K562 (cell line): ENCODE results near the gene BLM. TPM values are rescaled to one million over a fixed set of nuclear protein-coding genes. Genes with fewer than 3 reads are reported as not detected.

Source experiments
- BACH1 ChIP-seq: fragments of 200-800 bp; sonication (Bioruptor generic); IDR thresholded peaks from 2 replicates; pipeline ENCODE4 v1.6.1; 2016; ENCODE audit warnings: missing genetic modification characterization, missing compliant biosample characterization
- CAMTA2 ChIP-seq: fragments of 250-450 bp; sonication (Bioruptor Pico); conservative IDR thresholded peaks from 2 replicates; pipeline ENCODE4 v1.5.1; 2022
- ETS2 ChIP-seq: IDR thresholded peaks from 2 replicates; pipeline ENCODE4 v1.6.1; 2016; ENCODE audit warnings: borderline replicate concordance, missing genetic modification characterization, mild to moderate bottlenecking, moderate library complexity, missing compliant biosample characterization; ENCODE audit not compliant: poor library complexity, severe bottlenecking
- GTF2F1 ChIP-seq: IDR thresholded peaks from 2 replicates; pipeline ENCODE4 v1.6.1; 2011; ENCODE audit warnings: low read depth, low read length, improper control_type of control experiment
- KLF13 ChIP-seq: fragments of 450-650 bp; IDR thresholded peaks from 2 replicates; pipeline ENCODE4 v1.6.1; 2016; ENCODE audit warnings: missing genetic modification characterization, low read depth, mild to moderate bottlenecking, missing compliant biosample characterization, moderate library complexity, borderline replicate concordance
- PCBP1 ChIP-seq: fragments of 200-400 bp; formaldehyde crosslinking; IDR thresholded peaks from 2 replicates; pipeline ENCODE4 v1.6.1; 2018; ENCODE audit warnings: mild to moderate bottlenecking, low read depth, low read length; ENCODE audit not compliant: poor library complexity, severe bottlenecking
- PHB ChIP-seq: fragments of 250-450 bp; sonication (Bioruptor Pico); IDR thresholded peaks from 2 replicates; pipeline ENCODE4 v1.5.0; 2021
- POLR2B ChIP-seq: fragments of 450-650 bp; IDR thresholded peaks from 2 replicates; pipeline ENCODE4 v1.6.1; 2018; ENCODE audit warnings: low read depth; ENCODE audit not compliant: partially characterized antibody
- RFX5 ChIP-seq: IDR thresholded peaks from 2 replicates; pipeline ENCODE4 v1.6.1; 2011; ENCODE audit warnings: low read depth, mild to moderate bottlenecking, improper control_type of control experiment, low read length
- SMAD3 ChIP-seq: fragments of 450-650 bp; formaldehyde crosslinking; conservative IDR thresholded peaks from 2 replicates; pipeline ENCODE4 v1.4.0; 2020; ENCODE audit warnings: mild to moderate bottlenecking
- TOE1 ChIP-seq, 2 experiments: fragments of 450-650 bp in 1 of 2; sonication (generic) in 1 of 2; formaldehyde crosslinking in 1 of 2; IDR thresholded peaks; 2 replicates each; pipeline versions ENCODE4 v1.7.1 to v1.8.0; 2016 to 2022; ENCODE audit warnings: borderline replicate concordance in 2 of 2, mild to moderate bottlenecking in 2 of 2, antibody characterized with exemption in 1 of 2, inconsistent platforms in 1 of 2, low read depth in 1 of 2, missing genetic modification reagents in 1 of 2, moderate library complexity in 1 of 2
- ZNF146 ChIP-seq: IDR thresholded peaks from one replicate; pipeline ENCODE4 v1.6.1; 2018; ENCODE audit warnings: missing compliant biosample characterization; ENCODE audit not compliant: unreplicated experiment
- ZNF263 ChIP-seq: sonication (generic); formaldehyde crosslinking; IDR thresholded peaks from 2 replicates; pipeline ENCODE4 v1.8.0; 2022; ENCODE audit warnings: mild to moderate bottlenecking, missing genetic modification reagents, borderline replicate concordance
- ZNF316 ChIP-seq: fragments of 450-650 bp; IDR thresholded peaks from 2 replicates; pipeline ENCODE4 v1.6.1; 2016
- polyA plus RNA-seq, 8 experiments: library from polyadenylated mRNA; depleted of rRNA in 4 of 8; stranded (reverse) in 5 of 8; unstranded in 3 of 8; fragments of >200 nt; fragmentation: Nextera tagmentation in 2 of 8; fragmentation: Illumina TruSeq in 1 of 8; extraction: Ambion mirVana in 2 of 8; extraction: Trizol in 1 of 8; gene quantifications; 2 replicates each; pipeline versions ENCODE4 v1.2.1 to v1.2.3, GENCODE V29; 2011 to 2014; ENCODE audit warnings: inconsistent platforms in 1 of 8, missing spikeins in 1 of 8
- total RNA-seq, 7 experiments: library from RNA; depleted of rRNA in 6 of 7; stranded (reverse); fragments of >200 nt in 6 of 7; fragmentation: Illumina TruSeq in 2 of 7; extraction: Trizol in 2 of 7; gene quantifications; 2 replicates each; pipeline versions ENCODE4 v1.2.1 to v1.2.3, GENCODE V29; 2011 to 2021; ENCODE audit warnings: low replicate concordance in 1 of 7
- TF ChIP-seq, protein P1 (sequence below): fragments of 150-350 bp; IDR thresholded peaks from 2 replicates; pipeline ENCODE4 v1.6.1; 2014; ENCODE audit warnings: low read depth, mild to moderate bottlenecking, low read length, borderline replicate concordance
- TF ChIP-seq, protein P2 (sequence below): fragments of 250-450 bp; sonication (Bioruptor Pico); IDR thresholded peaks from 2 replicates; pipeline ENCODE4 v1.4.0; 2020; ENCODE audit warnings: mild to moderate bottlenecking, moderate library complexity, borderline replicate concordance
- TF ChIP-seq, protein P3 (sequence below): fragments of 450-650 bp; formaldehyde crosslinking; conservative IDR thresholded peaks from 2 replicates; pipeline ENCODE4 v1.4.0; 2022; ENCODE audit warnings: mild to moderate bottlenecking, missing genetic modification characterization
- TF ChIP-seq, protein P4 (sequence below): fragments of 250-450 bp; sonication (Bioruptor Pico); IDR thresholded peaks from 2 replicates; pipeline ENCODE4 v1.9.0; 2021; ENCODE audit warnings: mild to moderate bottlenecking
- TF ChIP-seq, protein P5 (sequence below): fragments of 250-450 bp; sonication (Bioruptor Pico); IDR thresholded peaks from 2 replicates; pipeline ENCODE4 v1.8.0; 2022; ENCODE audit warnings: inconsistent platforms

Gene BLM
- total and polyA plus RNA-seq, 9 of the 15 experiments (the other 6 are each of a cell fraction or from before 2014, with no cell fraction given): 21.0 to 56.0 (median 43.9) TPM

DNA sequence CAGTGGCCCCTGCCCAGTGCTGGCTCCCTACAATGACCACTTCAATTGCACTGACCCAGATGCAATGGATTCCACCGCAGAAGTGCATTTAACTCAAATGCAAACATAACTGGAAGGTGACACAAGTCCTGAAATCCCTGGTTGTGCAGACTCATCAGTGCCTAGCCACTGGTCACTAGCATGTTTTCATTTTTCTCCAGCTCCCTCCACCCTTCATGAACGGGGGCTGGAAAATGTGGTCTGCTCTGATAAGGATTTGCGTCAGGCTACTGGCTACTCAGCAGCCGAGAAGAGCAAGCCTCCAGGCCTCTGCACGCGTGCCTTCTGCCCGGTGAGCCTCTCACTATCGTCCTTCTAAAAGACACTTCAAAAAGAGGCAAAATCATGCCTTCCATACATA, 123.8 kb downstream of the BLM start (continued):
- TF ChIP-seq, protein P1, sequence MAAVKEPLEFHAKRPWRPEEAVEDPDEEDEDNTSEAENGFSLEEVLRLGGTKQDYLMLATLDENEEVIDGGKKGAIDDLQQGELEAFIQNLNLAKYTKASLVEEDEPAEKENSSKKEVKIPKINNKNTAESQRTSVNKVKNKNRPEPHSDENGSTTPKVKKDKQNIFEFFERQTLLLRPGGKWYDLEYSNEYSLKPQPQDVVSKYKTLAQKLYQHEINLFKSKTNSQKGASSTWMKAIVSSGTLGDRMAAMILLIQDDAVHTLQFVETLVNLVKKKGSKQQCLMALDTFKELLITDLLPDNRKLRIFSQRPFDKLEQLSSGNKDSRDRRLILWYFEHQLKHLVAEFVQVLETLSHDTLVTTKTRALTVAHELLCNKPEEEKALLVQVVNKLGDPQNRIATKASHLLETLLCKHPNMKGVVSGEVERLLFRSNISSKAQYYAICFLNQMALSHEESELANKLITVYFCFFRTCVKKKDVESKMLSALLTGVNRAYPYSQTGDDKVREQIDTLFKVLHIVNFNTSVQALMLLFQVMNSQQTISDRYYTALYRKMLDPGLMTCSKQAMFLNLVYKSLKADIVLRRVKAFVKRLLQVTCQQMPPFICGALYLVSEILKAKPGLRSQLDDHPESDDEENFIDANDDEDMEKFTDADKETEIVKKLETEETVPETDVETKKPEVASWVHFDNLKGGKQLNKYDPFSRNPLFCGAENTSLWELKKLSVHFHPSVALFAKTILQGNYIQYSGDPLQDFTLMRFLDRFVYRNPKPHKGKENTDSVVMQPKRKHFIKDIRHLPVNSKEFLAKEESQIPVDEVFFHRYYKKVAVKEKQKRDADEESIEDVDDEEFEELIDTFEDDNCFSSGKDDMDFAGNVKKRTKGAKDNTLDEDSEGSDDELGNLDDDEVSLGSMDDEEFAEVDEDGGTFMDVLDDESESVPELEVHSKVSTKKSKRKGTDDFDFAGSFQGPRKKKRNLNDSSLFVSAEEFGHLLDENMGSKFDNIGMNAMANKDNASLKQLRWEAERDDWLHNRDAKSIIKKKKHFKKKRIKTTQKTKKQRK: no peak
- TF ChIP-seq, protein P2, sequence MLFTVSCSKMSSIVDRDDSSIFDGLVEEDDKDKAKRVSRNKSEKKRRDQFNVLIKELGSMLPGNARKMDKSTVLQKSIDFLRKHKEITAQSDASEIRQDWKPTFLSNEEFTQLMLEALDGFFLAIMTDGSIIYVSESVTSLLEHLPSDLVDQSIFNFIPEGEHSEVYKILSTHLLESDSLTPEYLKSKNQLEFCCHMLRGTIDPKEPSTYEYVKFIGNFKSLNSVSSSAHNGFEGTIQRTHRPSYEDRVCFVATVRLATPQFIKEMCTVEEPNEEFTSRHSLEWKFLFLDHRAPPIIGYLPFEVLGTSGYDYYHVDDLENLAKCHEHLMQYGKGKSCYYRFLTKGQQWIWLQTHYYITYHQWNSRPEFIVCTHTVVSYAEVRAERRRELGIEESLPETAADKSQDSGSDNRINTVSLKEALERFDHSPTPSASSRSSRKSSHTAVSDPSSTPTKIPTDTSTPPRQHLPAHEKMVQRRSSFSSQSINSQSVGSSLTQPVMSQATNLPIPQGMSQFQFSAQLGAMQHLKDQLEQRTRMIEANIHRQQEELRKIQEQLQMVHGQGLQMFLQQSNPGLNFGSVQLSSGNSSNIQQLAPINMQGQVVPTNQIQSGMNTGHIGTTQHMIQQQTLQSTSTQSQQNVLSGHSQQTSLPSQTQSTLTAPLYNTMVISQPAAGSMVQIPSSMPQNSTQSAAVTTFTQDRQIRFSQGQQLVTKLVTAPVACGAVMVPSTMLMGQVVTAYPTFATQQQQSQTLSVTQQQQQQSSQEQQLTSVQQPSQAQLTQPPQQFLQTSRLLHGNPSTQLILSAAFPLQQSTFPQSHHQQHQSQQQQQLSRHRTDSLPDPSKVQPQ: no peak
- TF ChIP-seq BACH1 (tag) (peak; percentile 53; the same call in 1 of the 2 replicates), SMAD3 (CRISPR knock-in tag) (no peak), PCBP1 (no peak), KLF13 (tag) (no peak), POLR2B (no peak), RFX5 (no peak), GTF2F1 (no peak), ETS2 (tag) (no peak), TOE1 (IDR thresholded peaks at IDR 0.05; ENCODE audit: borderline replicate concordance) (peak; percentile 65; the same call in 1 of the 2 replicates), TOE1 (CRISPR knock-in tag; IDR thresholded peaks at IDR 0.05; ENCODE audit: borderline replicate concordance, low read depth) (no peak), ZNF316 (peak; percentile 94), PHB (CRISPR knock-in tag) (no peak), ZNF146 (no peak), ZNF263 (CRISPR knock-in tag) (no peak), CAMTA2 (no peak)
- TF ChIP-seq, protein P3, sequence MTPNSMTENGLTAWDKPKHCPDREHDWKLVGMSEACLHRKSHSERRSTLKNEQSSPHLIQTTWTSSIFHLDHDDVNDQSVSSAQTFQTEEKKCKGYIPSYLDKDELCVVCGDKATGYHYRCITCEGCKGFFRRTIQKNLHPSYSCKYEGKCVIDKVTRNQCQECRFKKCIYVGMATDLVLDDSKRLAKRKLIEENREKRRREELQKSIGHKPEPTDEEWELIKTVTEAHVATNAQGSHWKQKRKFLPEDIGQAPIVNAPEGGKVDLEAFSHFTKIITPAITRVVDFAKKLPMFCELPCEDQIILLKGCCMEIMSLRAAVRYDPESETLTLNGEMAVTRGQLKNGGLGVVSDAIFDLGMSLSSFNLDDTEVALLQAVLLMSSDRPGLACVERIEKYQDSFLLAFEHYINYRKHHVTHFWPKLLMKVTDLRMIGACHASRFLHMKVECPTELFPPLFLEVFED (CRISPR knock-in tag): no peak
- TF ChIP-seq, protein P4, sequence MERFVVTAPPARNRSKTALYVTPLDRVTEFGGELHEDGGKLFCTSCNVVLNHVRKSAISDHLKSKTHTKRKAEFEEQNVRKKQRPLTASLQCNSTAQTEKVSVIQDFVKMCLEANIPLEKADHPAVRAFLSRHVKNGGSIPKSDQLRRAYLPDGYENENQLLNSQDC (CRISPR knock-in tag): no peak
- TF ChIP-seq, protein P5, sequence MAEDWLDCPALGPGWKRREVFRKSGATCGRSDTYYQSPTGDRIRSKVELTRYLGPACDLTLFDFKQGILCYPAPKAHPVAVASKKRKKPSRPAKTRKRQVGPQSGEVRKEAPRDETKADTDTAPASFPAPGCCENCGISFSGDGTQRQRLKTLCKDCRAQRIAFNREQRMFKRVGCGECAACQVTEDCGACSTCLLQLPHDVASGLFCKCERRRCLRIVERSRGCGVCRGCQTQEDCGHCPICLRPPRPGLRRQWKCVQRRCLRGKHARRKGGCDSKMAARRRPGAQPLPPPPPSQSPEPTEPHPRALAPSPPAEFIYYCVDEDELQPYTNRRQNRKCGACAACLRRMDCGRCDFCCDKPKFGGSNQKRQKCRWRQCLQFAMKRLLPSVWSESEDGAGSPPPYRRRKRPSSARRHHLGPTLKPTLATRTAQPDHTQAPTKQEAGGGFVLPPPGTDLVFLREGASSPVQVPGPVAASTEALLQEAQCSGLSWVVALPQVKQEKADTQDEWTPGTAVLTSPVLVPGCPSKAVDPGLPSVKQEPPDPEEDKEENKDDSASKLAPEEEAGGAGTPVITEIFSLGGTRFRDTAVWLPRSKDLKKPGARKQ (CRISPR knock-in tag): no peak
